RWPE2 (cell line): ENCODE measurements around the gene ARHGAP19.
A peak's percentile ranks its signal among the peaks of the same experiment; 100 is the strongest.
"Not testable (repeated sequence)": the region's sequence is repeated elsewhere in the genome, so short reads cannot be mapped to it uniquely, and the experiment has no call there.

Experiments used
- ATAC-seq: fragments of 200-7000 bp; cut with Tn5 transposase; 3 replicates; pipeline ENCODE4 v1.9.1; 2021; ENCODE audit warnings: low read depth
- DNase-seq: peaks from one replicate; pipeline ENCODE4 v3.0.0-alpha.2; 2020; ENCODE audit warnings: low spot score
- H3K27ac ChIP-seq: fragments of 450-650 bp; 2 replicates; pipeline ENCODE4 v1.5.1; 2017; ENCODE audit warnings: mild to moderate bottlenecking; ENCODE audit not compliant: poor library complexity, severe bottlenecking
- H3K27me3 ChIP-seq: fragments of 250-450 bp; sonication (Bioruptor Pico); 2 replicates; pipeline ENCODE4 v1.5.1; 2021; ENCODE audit warnings: mild to moderate bottlenecking, moderate library complexity; ENCODE audit not compliant: insufficient read depth, poor library complexity, severe bottlenecking
- H3K36me3 ChIP-seq: fragments of 250-450 bp; sonication (Bioruptor Pico); 2 replicates; pipeline ENCODE4 v1.5.1; 2020; ENCODE audit warnings: low read depth, mild to moderate bottlenecking, moderate library complexity
- H3K4me1 ChIP-seq: fragments of 250-450 bp; sonication (Bioruptor Pico); 2 replicates; pipeline ENCODE4 v1.5.1; 2021; ENCODE audit warnings: mild to moderate bottlenecking, moderate library complexity; ENCODE audit not compliant: insufficient read depth, poor library complexity, severe bottlenecking
- H3K4me3 ChIP-seq: fragments of 250-450 bp; sonication (Bioruptor Pico); 2 replicates; pipeline ENCODE4 v1.5.1; 2021; ENCODE audit warnings: mild to moderate bottlenecking, moderate library complexity; ENCODE audit not compliant: severe bottlenecking
- H3K9me3 ChIP-seq: fragments of 250-450 bp; sonication (Bioruptor Pico); 2 replicates; pipeline ENCODE4 v1.5.1; 2021; ENCODE audit warnings: mild to moderate bottlenecking, moderate library complexity; ENCODE audit not compliant: severe bottlenecking
- TF ChIP-seq, protein P1 (sequence below): fragments of 450-650 bp; IDR thresholded peaks from one replicate; pipeline ENCODE4 v1.5.1; 2017; ENCODE audit warnings: mild to moderate bottlenecking, moderate library complexity; ENCODE audit not compliant: poor library complexity, severe bottlenecking

The ARHGAP19 gene

DNA sequence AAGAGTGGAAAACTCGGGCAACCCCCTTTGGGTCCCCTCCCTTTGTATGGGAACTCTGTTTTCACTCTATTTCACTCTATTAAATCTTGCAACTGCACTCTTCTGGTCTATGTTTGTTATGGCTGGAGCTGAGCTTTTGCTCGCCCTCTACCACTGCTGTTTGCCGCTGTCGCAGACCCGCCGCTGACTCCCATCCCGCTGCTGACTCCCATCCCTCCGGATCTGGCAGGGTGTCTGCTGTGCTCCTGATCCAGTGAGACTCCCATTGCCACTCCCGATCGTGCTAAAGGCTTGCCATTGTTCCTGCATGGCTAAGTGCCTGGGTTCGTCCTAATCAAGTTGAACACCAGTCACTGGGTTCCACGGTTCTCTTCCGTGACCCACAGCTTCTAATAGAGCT, 2.4 kb downstream of the ARHGAP19 start:
- not testable (repeated sequence) for H3K27me3 ChIP-seq, DNase-seq, H3K4me1 ChIP-seq, H3K9me3 ChIP-seq, H3K4me3 ChIP-seq, ATAC-seq, H3K27ac ChIP-seq
- peaks cover 10% of the 10 kb centered on the region for H3K36me3 ChIP-seq

DNA sequence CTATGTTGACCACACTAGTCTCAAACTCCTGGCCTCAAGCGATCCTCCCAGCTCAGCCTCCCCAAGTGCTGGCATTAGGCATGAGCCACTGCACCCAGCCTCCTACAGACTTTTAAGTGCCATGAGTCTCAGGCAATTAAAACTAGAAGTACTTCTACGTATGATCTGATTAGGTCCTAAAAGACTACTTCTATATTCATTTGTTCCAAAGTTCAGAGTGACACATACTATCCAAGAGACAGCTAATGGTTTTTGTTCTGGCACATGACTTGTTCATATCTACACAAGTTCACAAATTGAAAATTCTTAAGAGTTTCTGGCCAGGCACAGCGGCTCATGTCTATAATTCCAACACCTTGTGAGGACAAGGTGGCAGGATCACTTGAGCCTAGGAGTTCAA, 11.7 kb downstream of the ARHGAP19 start:
- TF ChIP-seq, protein P1, sequence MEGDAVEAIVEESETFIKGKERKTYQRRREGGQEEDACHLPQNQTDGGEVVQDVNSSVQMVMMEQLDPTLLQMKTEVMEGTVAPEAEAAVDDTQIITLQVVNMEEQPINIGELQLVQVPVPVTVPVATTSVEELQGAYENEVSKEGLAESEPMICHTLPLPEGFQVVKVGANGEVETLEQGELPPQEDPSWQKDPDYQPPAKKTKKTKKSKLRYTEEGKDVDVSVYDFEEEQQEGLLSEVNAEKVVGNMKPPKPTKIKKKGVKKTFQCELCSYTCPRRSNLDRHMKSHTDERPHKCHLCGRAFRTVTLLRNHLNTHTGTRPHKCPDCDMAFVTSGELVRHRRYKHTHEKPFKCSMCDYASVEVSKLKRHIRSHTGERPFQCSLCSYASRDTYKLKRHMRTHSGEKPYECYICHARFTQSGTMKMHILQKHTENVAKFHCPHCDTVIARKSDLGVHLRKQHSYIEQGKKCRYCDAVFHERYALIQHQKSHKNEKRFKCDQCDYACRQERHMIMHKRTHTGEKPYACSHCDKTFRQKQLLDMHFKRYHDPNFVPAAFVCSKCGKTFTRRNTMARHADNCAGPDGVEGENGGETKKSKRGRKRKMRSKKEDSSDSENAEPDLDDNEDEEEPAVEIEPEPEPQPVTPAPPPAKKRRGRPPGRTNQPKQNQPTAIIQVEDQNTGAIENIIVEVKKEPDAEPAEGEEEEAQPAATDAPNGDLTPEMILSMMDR: no peak
- ATAC-seq (no peak), DNase-seq (no peak)
- H3K9me3 ChIP-seq: no peaks in the 10 kb centered on the region
- no peak overlapping the region for H3K4me3 ChIP-seq
- no peaks in the 10 kb centered on the region for H3K27me3 ChIP-seq
- no peak overlapping the region for H3K27ac ChIP-seq
- no peaks in the 10 kb centered on the region for H3K36me3 ChIP-seq
- peaks cover 6% of the 10 kb centered on the region for H3K4me1 ChIP-seq

DNA sequence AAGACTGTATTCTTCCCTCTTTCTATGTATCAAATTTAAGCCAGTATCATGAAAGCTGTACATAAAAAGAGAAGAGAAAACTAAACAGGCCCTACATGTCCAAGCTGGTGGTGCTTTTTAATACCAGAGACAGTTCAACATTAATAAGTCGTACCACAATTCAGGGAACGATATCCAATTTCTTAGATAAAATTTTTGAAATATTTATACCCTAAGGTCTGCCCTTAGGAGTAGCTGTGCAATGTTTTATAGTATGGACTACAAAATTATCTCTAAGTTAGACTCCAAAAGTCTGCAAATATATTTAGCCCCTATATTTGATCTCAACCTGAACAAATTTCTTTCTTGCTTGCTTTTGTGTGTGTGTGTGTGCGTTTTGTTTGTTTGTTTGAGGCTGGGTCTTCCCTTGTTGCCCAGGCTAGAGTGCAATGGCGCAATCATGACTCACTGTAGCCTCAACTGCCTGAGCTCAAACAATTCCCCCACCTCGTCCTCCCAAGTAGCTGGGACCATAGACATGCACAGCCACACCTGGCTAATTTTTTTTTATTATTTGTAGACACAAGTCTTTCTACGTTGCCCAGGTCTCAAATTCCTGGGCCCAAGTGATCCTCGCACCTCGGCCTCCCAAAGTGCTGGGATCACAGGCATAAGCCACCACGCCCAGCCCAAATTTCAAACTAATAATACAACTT, 13.2 kb downstream of the ARHGAP19 start:
- DNase-seq (no peak), ATAC-seq (peak; percentile 59; the same call in 2 of the 3 replicates)
- Histone ChIP-seq H3K4me1 (peaks cover 6% of the 10 kb centered on the region), H3K9me3 (no peaks in the 10 kb centered on the region), H3K27ac (peak overlapping the region; percentile 46), H3K4me3 (no peak overlapping the region), H3K36me3 (no peaks in the 10 kb centered on the region), H3K27me3 (no peaks in the 10 kb centered on the region)
- TF ChIP-seq, protein P1: no peak

DNA sequence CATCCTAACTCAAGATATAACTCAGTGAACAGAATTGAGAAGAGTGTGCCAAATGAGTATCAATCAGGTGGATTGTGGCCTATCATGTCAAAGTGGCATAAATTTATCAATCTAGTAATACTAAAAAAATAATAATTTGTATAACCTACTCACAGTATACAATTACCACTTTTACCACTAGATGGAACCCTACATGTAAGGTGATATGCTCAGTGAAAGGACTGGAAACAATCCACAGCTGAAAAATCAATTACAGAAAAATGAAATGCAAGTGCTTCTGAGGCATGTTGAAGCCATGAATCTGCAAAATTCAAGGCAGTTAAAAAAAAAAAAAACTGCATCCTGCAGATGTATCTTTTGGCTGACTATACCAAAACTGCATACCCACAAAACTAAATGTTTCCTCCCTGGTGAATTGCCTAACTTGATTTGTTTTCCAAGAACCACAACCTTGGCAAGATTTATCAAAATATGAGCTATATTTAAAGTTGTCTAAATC, 13.9 kb downstream of the ARHGAP19 start:
- Histone ChIP-seq H3K36me3 (no peaks in the 10 kb centered on the region), H3K4me3 (no peak overlapping the region)
- peak; percentile 80 for ATAC-seq

DNA sequence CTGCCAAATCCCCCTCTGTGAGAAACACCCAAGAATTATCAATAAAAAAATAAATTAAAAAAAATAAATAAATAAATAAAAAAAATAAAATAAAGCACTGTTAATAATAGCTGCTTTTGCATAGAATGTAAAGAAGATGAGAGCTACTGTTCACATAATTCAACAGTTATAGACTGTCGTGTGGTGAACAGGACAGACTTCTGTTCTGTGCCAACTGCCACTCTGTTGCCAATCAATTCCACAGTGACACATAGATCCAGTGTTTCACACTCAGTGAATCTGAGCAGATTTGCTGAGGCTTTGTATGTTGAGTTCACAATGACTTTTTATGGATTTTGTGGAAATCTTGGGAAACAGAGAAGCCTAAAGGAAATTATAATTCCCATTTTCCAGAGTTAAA, 14.9 kb downstream of the ARHGAP19 start:
- no peaks in the 10 kb centered on the region for H3K27me3 ChIP-seq
- TF ChIP-seq, protein P1: no peak
- no peak overlapping the region for H3K27ac ChIP-seq
- DNase-seq (no peak), ATAC-seq (no peak)
- H3K36me3 ChIP-seq: no peaks in the 10 kb centered on the region
- H3K9me3 ChIP-seq: no peaks in the 10 kb centered on the region
- peaks cover 6% of the 10 kb centered on the region for H3K4me1 ChIP-seq
- no peak overlapping the region for H3K4me3 ChIP-seq

More for the DNA sequence above, 13.9 kb downstream of the ARHGAP19 start:
- Histone ChIP-seq H3K4me1 (peaks cover 6% of the 10 kb centered on the region), H3K27ac (peak overlapping the region; percentile 46), H3K27me3 (no peaks in the 10 kb centered on the region), H3K9me3 (no peaks in the 10 kb centered on the region)
- DNase-seq: no peak
- TF ChIP-seq, protein P1: peak; percentile 88
